Choroid plexus epithelial cell (primary cell): ENCODE results near the gene CHD9.

Source experiments
- DNase-seq: peaks from one replicate; pipeline ENCODE4 v3.0.0-alpha.2; 2010; ENCODE audit warnings: low read depth
- H3K4me3 ChIP-seq: 2 replicates; pipeline ENCODE4 v1.5.1; 2011; ENCODE audit warnings: low read depth, mild to moderate bottlenecking, control low read depth, low read length, moderate library complexity
- CTCF ChIP-seq: conservative IDR thresholded peaks from 2 replicates; pipeline ENCODE4 v1.5.1; 2011; ENCODE audit warnings: low read depth, mild to moderate bottlenecking, control low read depth, inconsistent platforms, low read length, moderate library complexity

The CHD9 gene

GRCh38 chr16:53154513-53154912 lies 99.7 kb downstream of the CHD9 start:
- no peak for TF ChIP-seq CTCF
- no peak overlapping the region for H3K4me3 ChIP-seq
- peak; percentile 34 for DNase-seq

- no peak for TF ChIP-seq CTCF
- no peak overlapping the region for H3K4me3 ChIP-seq
- peak; percentile 27 for DNase-seq
These were observed 101.7 kb downstream of the CHD9 start for GRCh38 chr16:53156516-53156915.

- TF ChIP-seq CTCF, result peak; percentile 78
- no peak overlapping the region for H3K4me3 ChIP-seq
- peak; percentile 80 for DNase-seq
These were observed 105.1 kb downstream of the CHD9 start for GRCh38 chr16:53159781-53160436.

- TF ChIP-seq CTCF, result no peak
- DNase-seq, result peak; percentile 16
- no peak overlapping the region for H3K4me3 ChIP-seq
These were observed 111.3 kb downstream of the CHD9 start for GRCh38 chr16:53166099-53166498.

GRCh38 chr16:53168744-53169143 lies 114.0 kb downstream of the CHD9 start:
- no peak overlapping the region for H3K4me3 ChIP-seq
- DNase-seq, result no peak
- TF ChIP-seq CTCF, result no peak

- TF ChIP-seq CTCF, result no peak
- no peak overlapping the region for H3K4me3 ChIP-seq
- no peak for DNase-seq
These were observed 117.7 kb downstream of the CHD9 start for GRCh38 chr16:53172517-53172916.

- TF ChIP-seq CTCF, result no peak
- no peak overlapping the region for H3K4me3 ChIP-seq
- no peak for DNase-seq
These were observed 120.3 kb downstream of the CHD9 start for GRCh38 chr16:53175118-53175517.
